Measurements from ENCODE around the gene IMMP2L. TPM values are rescaled to one million over a fixed set of nuclear protein-coding genes. Genes with fewer than 3 reads are reported as not detected.

IMMP2L gene
- total RNA-seq, 4 donors from 2014 or later, result 13.5 to 23.7 (median 18.3) TPM

- Histone ChIP-seq H3K9me3 (peaks cover 0 to 13% (median 0%) of the 10 kb centered on the region in 4 donors), H3K27me3 (no peaks in the 10 kb centered on the region), H3K4me3 (no peak overlapping the region), H3K27ac (peak overlapping the region in 2 of 4 donors; percentile 16 to 56), H3K36me3 (peaks cover 0 to 10% (median 0%) of the 10 kb centered on the region in 3 donors), H3K4me1 (peaks cover 0 to 21% (median 0%) of the 10 kb centered on the region in 4 donors)
- 27 to 49% methylated on average over 4 of the region's 4 CpGs for WGBS, 2 donors
- DNase-seq (ENCODE audit: low spot score in 2 of 2), result peak in 1 of 2 donors; percentile 31
- TF ChIP-seq CTCF (IDR thresholded peaks at IDR 0.05) (no peak), EP300 (IDR thresholded peaks at IDR 0.05) (peak in 1 of 2 donors; percentile 73), POLR2A (IDR thresholded peaks at IDR 0.05) (no peak)
Measured at GRCh38 chr7:111198255-111198654, 364.0 kb downstream of the IMMP2L start.

GRCh38 chr7:111196655-111197054, 365.6 kb downstream of the IMMP2L start:
- TF ChIP-seq EP300 (IDR thresholded peaks at IDR 0.05) (no peak), POLR2A (IDR thresholded peaks at IDR 0.05) (no peak), CTCF (IDR thresholded peaks at IDR 0.05) (no peak)
- WGBS, 2 donors, result 95 to 97% methylated on average over 8 of the region's 8 CpGs
- Histone ChIP-seq H3K9me3 (peaks cover 0 to 4% (median 0%) of the 10 kb centered on the region in 4 donors), H3K36me3 (peaks cover 0 to 5% (median 0%) of the 10 kb centered on the region in 3 donors), H3K4me1 (peaks cover 0 to 21% (median 0%) of the 10 kb centered on the region in 4 donors), H3K4me3 (no peak overlapping the region), H3K27me3 (no peaks in the 10 kb centered on the region), H3K27ac (no peak overlapping the region)
- no peak for DNase-seq (ENCODE audit: low spot score in 2 of 2)

- Histone ChIP-seq H3K27me3 (no peaks in the 10 kb centered on the region), H3K27ac (no peak overlapping the region), H3K9me3 (peaks cover 0 to 6% (median 0%) of the 10 kb centered on the region in 4 donors), H3K36me3 (no peaks in the 10 kb centered on the region), H3K4me1 (peaks cover 0 to 3% (median 0%) of the 10 kb centered on the region in 4 donors), H3K4me3 (no peak overlapping the region)
- TF ChIP-seq EP300 (IDR thresholded peaks at IDR 0.05) (no peak), CTCF (IDR thresholded peaks at IDR 0.05) (no peak), POLR2A (IDR thresholded peaks at IDR 0.05) (no peak)
- WGBS, 2 donors, result 86 to 89% methylated on average over 3 of the region's 3 CpGs
- DNase-seq (ENCODE audit: low spot score in 2 of 2), result no peak
Measured at GRCh38 chr7:111192614-111193413, 369.5 kb downstream of the IMMP2L start.

GRCh38 chr7:111190804-111191203, 371.5 kb downstream of the IMMP2L start:
- H3K4me1 ChIP-seq, result no peaks in the 10 kb centered on the region
- no peaks in the 10 kb centered on the region for H3K27me3 ChIP-seq
- 87 to 89% methylated on average over 2 of the region's 2 CpGs for WGBS, 2 donors
- DNase-seq (ENCODE audit: low spot score in 2 of 2), result no peak
- H3K4me3 ChIP-seq, result no peak overlapping the region
- no peak overlapping the region for H3K27ac ChIP-seq
- H3K36me3 ChIP-seq, result no peaks in the 10 kb centered on the region
- TF ChIP-seq CTCF (IDR thresholded peaks at IDR 0.05) (no peak), EP300 (IDR thresholded peaks at IDR 0.05) (no peak), POLR2A (IDR thresholded peaks at IDR 0.05) (no peak)
- H3K9me3 ChIP-seq, result peaks cover 0 to 6% (median 0%) of the 10 kb centered on the region in 4 donors

- peaks cover 0 to under 1% (median 0%) of the 10 kb centered on the region in 3 donors for H3K36me3 ChIP-seq
- H3K27ac ChIP-seq, result no peak overlapping the region
- no peaks in the 10 kb centered on the region for H3K27me3 ChIP-seq
- TF ChIP-seq CTCF (IDR thresholded peaks at IDR 0.05) (no peak), EP300 (IDR thresholded peaks at IDR 0.05) (no peak), POLR2A (IDR thresholded peaks at IDR 0.05) (no peak)
- H3K4me1 ChIP-seq, result no peaks in the 10 kb centered on the region
- no peak for DNase-seq (ENCODE audit: low spot score in 2 of 2)
- H3K9me3 ChIP-seq, result peaks cover 0 to 8% (median 0%) of the 10 kb centered on the region in 4 donors
- no peak overlapping the region for H3K4me3 ChIP-seq
- 88 to 94% methylated on average over 3 of the region's 3 CpGs for WGBS, 2 donors
Measured at GRCh38 chr7:111184987-111185386, 377.3 kb downstream of the IMMP2L start.
